ENCODE measurements around the gene TMEM134.
A peak's percentile ranks its signal among the peaks of the same experiment; 100 is the strongest.
"Not testable (repeated sequence)": the region's sequence is repeated elsewhere in the genome, so short reads cannot be mapped to it uniquely, and the experiment has no call there.

Gene TMEM134

GRCh38 chr11:67468759-67469507, at the start of gene TMEM134:
TSS of gene TMEM134 (minus strand) at chr11:67469251. CDS start at chr11:67469192, 59 bp downstream.
- peak; percentile 93 to 94 for DNase-seq (ENCODE audit: low read depth in 2 of 2)

GRCh38 chr11:67517784-67518552, 48.9 kb upstream of the TMEM134 start:
- no peak for DNase-seq (ENCODE audit: low read depth in 2 of 2)

GRCh38 chr11:67516806-67517205, 47.8 kb upstream of the TMEM134 start:
- DNase-seq (ENCODE audit: low read depth in 2 of 2): no peak

- no peak for DNase-seq (ENCODE audit: low read depth in 2 of 2)
These were observed 45.1 kb upstream of the TMEM134 start for GRCh38 chr11:67514116-67514515.

GRCh38 chr11:67511558-67511957, 42.5 kb upstream of the TMEM134 start:
- not testable (repeated sequence) for DNase-seq (ENCODE audit: low read depth in 2 of 2)

GRCh38 chr11:67510023-67510345, 40.9 kb upstream of the TMEM134 start:
- no peak for DNase-seq (ENCODE audit: low read depth in 2 of 2)

- peak; percentile 99 for DNase-seq (ENCODE audit: low read depth in 2 of 2)
These were observed 39.6 kb upstream of the TMEM134 start for GRCh38 chr11:67508486-67509121.

GRCh38 chr11:67507864-67508485, 38.9 kb upstream of the TMEM134 start, which contains the start of gene CDK2AP2:
TSS of gene CDK2AP2 (minus strand) at chr11:67508162. CDS start at chr11:67508082, 80 bp downstream.
- peak; percentile 93 to 97 for DNase-seq (ENCODE audit: low read depth in 2 of 2)

GRCh38 chr11:67507242-67507863, 38.3 kb upstream of the TMEM134 start:
- no peak for DNase-seq (ENCODE audit: low read depth in 2 of 2)

GRCh38 chr11:67506426-67507051, 37.5 kb upstream of the TMEM134 start:
- DNase-seq (ENCODE audit: low read depth in 2 of 2): no peak

GRCh38 chr11:67505605-67506396, 36.8 kb upstream of the TMEM134 start:
- DNase-seq (ENCODE audit: low read depth in 2 of 2): peak; percentile 82 to 90

- peak in 1 of 2 donors; percentile 77 for DNase-seq (ENCODE audit: low read depth in 2 of 2)
These were observed 36.0 kb upstream of the TMEM134 start, which contains the start of gene PITPNM1 for GRCh38 chr11:67504950-67505581. TSS of gene PITPNM1 (minus strand) at chr11:67505363. CDS start at chr11:67504180, 1,183 bp downstream.

GRCh38 chr11:67504005-67504949, 35.2 kb upstream of the TMEM134 start:
- DNase-seq (ENCODE audit: low read depth in 2 of 2): peak in 1 of 2 donors; percentile 37

- no peak for DNase-seq (ENCODE audit: low read depth in 2 of 2)
These were observed 34.3 kb upstream of the TMEM134 start for GRCh38 chr11:67503119-67504004.

- no peak for DNase-seq (ENCODE audit: low read depth in 2 of 2)
These were observed 33.4 kb upstream of the TMEM134 start for GRCh38 chr11:67502328-67502979.

GRCh38 chr11:67501854-67502253, 32.8 kb upstream of the TMEM134 start:
- no peak for DNase-seq (ENCODE audit: low read depth in 2 of 2)

All from stimulated activated CD4-positive, alpha-beta T cell treated with anti-CD3 and anti-CD28 coated beads, Interleukin-1b, Interleukin-23, amount 100 ng/mL, for 4 hours (primary cell).